DMS153 treated with DMSO at 0.1 percent for 48 hours (cell line): Measurements from ENCODE around the gene RAB5A.
"Not testable (repeated sequence)": the region's sequence is repeated elsewhere in the genome, so short reads cannot be mapped to it uniquely, and the experiment has no call there.

Experiments
- DNase-seq: peaks from one replicate; lab custom pipeline; 2025; ENCODE audit not compliant: unreplicated experiment; lab: John Stamatoyannopoulos, UW

The RAB5A gene

GRCh38 chr3:20023623-20024405 is 76.9 kb downstream of the RAB5A start:
- DNase-seq: no peak

GRCh38 chr3:20027136-20027535 is 80.2 kb downstream of the RAB5A start:
- DNase-seq: no peak

- no peak for DNase-seq
Measured at GRCh38 chr3:20028905-20029331, 82.0 kb downstream of the RAB5A start.

- DNase-seq: not testable (repeated sequence)
Measured at GRCh38 chr3:20031939-20032338, 85.0 kb downstream of the RAB5A start.
